Neuronal stem cell (in vitro differentiated cells): ENCODE data around the gene BIRC7.
A peak's percentile ranks its signal among the peaks of the same experiment; 100 is the strongest.

Experiments
- DNase-seq: peaks from one replicate; pipeline ENCODE4 v3.0.0-alpha.2; 2013; ENCODE audit warnings: low spot score
- H2AFZ ChIP-seq: one replicate; pipeline ENCODE4 v1.6.1; 2013; ENCODE audit warnings: mild to moderate bottlenecking, low read length, inconsistent platforms
- H2AK5ac ChIP-seq: 2 replicates; pipeline ENCODE4 v1.6.1; 2013; ENCODE audit warnings: low read depth, mild to moderate bottlenecking, inconsistent platforms, low read length, moderate library complexity, mixed read lengths
- H2BK120ac ChIP-seq: 2 replicates; pipeline ENCODE4 v1.6.1; 2013; ENCODE audit warnings: low read depth, mild to moderate bottlenecking, inconsistent platforms, low read length, moderate library complexity, mixed read lengths
- H2BK12ac ChIP-seq: one replicate; pipeline ENCODE4 v1.6.1; 2013; ENCODE audit warnings: low read length, inconsistent platforms
- H2BK15ac ChIP-seq: 2 replicates; pipeline ENCODE4 v1.6.1; 2013; ENCODE audit warnings: mild to moderate bottlenecking, low read length, inconsistent platforms, mixed read lengths
- H2BK5ac ChIP-seq: one replicate; pipeline ENCODE4 v1.6.1; 2013; ENCODE audit warnings: inconsistent platforms, mild to moderate bottlenecking, low read length, moderate library complexity
- H3K14ac ChIP-seq: one replicate; pipeline ENCODE4 v1.6.1; 2013; ENCODE audit warnings: low read length, inconsistent platforms
- H3K18ac ChIP-seq: 2 replicates; pipeline ENCODE4 v1.6.1; 2013; ENCODE audit warnings: low read length, inconsistent platforms
- H3K23ac ChIP-seq: 2 replicates; pipeline ENCODE4 v1.6.1; 2013; ENCODE audit warnings: low read depth, mild to moderate bottlenecking, mixed read lengths, low read length, inconsistent platforms; ENCODE audit not compliant: poor library complexity
- H3K27ac ChIP-seq: replicated peaks from 3 replicates; pipeline ENCODE4 v1.5.1; 2013; ENCODE audit warnings: low read length, inconsistent platforms
- H3K27me3 ChIP-seq, 3 experiments: 2 replicates each; pipeline ENCODE4 v1.6.1; 2013; ENCODE audit warnings: low read length in 3 of 3, mild to moderate bottlenecking in 2 of 3, inconsistent platforms in 1 of 3, low read depth in 1 of 3, mixed read lengths in 1 of 3, moderate library complexity in 1 of 3; ENCODE audit not compliant: control insufficient read depth in 3 of 3, insufficient read depth in 3 of 3
- H3K36me3 ChIP-seq, 2 donors: replicated peaks in 1 of 2; 2 replicates each; pipeline ENCODE4 v1.6.1; 2013; ENCODE audit warnings: low read length in 2 of 2; ENCODE audit not compliant: control insufficient read depth in 2 of 2, insufficient read depth in 2 of 2
- H3K4ac ChIP-seq: 2 replicates; pipeline ENCODE4 v1.6.1; 2013; ENCODE audit warnings: inconsistent platforms, mild to moderate bottlenecking, low read length, moderate library complexity
- H3K4me1 ChIP-seq, 2 donors: 1 replicate in 1 of 2; 2 replicates in 1 of 2; pipeline ENCODE4 v1.6.1; 2013; ENCODE audit warnings: low read length in 2 of 2, low read depth in 1 of 2; ENCODE audit not compliant: control insufficient read depth in 2 of 2, insufficient read depth in 1 of 2
- H3K4me2 ChIP-seq: one replicate; pipeline ENCODE4 v1.6.1; 2013; ENCODE audit warnings: mild to moderate bottlenecking, low read length, inconsistent platforms; ENCODE audit not compliant: insufficient read depth, poor library complexity, severe bottlenecking
- H3K4me3 ChIP-seq, 2 donors: 2 replicates each; pipeline ENCODE4 v1.5.1; 2013; ENCODE audit warnings: low read length in 2 of 2, mild to moderate bottlenecking in 2 of 2, inconsistent platforms in 1 of 2, moderate library complexity in 1 of 2
- H3K79me1 ChIP-seq: one replicate; pipeline ENCODE4 v1.6.1; 2013; ENCODE audit warnings: low read depth, mild to moderate bottlenecking, inconsistent platforms, low read length, moderate library complexity
- H3K9ac ChIP-seq: one replicate; pipeline ENCODE4 v1.6.1; 2013; ENCODE audit warnings: mild to moderate bottlenecking, low read depth, low read length, inconsistent platforms; ENCODE audit not compliant: poor library complexity
- H3K9me3 ChIP-seq, 2 donors: replicated peaks in 1 of 2; 2 replicates each; pipeline versions ENCODE3 to v1.6.1; 2013; ENCODE audit warnings: low read length in 2 of 2, mild to moderate bottlenecking in 2 of 2, inconsistent platforms in 1 of 2, low read depth in 1 of 2, mixed read lengths in 1 of 2, moderate library complexity in 1 of 2; ENCODE audit not compliant: control insufficient read depth in 2 of 2, insufficient read depth in 1 of 2
- H4K8ac ChIP-seq: one replicate; pipeline ENCODE4 v1.6.1; 2013; ENCODE audit warnings: low read depth, mild to moderate bottlenecking, inconsistent platforms, low read length, moderate library complexity
- H4K91ac ChIP-seq: one replicate; pipeline ENCODE4 v1.6.1; 2013; ENCODE audit warnings: low read length, low read depth, mild to moderate bottlenecking, inconsistent platforms; ENCODE audit not compliant: poor library complexity
- WGBS, 2 donors: extraction: QIAGEN DNeasy Blood & Tissue Kit; methylation state at CpG; one replicate each; pipeline ENCODE4 v1.1.7; 2013; ENCODE audit warnings: missing lambda C conversion rate in 2 of 2, mixed read lengths in 1 of 2; ENCODE audit not compliant: insufficient read length in 2 of 2, insufficient replicate concordance in 1 of 2; ENCODE audit errors: extremely low coverage in 2 of 2; 5-methylcytosine and 5-hydroxymethylcytosine counted together

The BIRC7 gene

DNA sequence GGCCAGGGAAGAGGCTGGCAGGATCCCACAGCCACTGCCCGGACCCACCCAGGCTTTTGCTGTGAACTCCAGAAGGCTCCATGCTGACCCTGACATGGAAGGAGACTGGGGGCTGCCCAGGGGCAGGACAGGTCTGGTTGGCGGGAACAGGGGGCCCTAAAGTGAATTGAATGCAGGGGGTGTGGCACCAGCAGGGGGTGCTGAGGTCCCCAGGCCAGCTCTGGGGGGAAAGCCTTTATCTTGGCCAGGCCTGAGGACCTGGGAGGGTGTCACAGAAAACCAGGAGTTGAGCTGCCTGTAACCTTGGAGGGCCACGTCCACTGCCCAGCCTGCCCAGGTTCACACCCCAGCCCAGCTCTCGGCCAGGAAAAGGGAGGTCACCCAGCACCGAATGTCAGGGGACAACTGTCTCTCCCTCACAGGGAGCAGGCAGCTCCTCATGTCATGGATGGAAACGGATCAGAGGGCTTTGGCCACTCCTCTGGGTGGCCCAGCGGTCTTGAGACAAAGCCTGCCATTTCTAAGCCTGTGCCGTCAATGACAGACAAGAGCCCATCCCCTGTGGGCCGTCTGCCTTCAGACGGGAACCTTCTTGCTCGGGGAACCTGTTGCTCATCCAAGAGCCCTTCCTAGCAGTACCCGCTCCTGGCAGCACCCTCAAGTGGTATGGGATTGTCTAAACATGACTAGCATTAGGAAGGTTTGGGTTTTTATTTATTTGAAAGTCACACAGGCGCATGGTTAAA, 16.8 kb upstream of the BIRC7 start:
- H2AFZ ChIP-seq: no peak overlapping the region
- H2BK15ac ChIP-seq: no peak overlapping the region
- peak overlapping the region; percentile 47 for H3K9ac ChIP-seq
- peaks cover 6 to 12% of the 10 kb centered on the region in 2 donors for H3K36me3 ChIP-seq
- H3K18ac ChIP-seq: no peak overlapping the region
- peaks cover 8 to 12% of the 10 kb centered on the region in 2 donors for H3K4me1 ChIP-seq
- H3K14ac ChIP-seq: no peak overlapping the region
- H3K4me3 ChIP-seq: no peak overlapping the region
- no peak overlapping the region for H2BK12ac ChIP-seq
- no peak overlapping the region for H3K4me2 ChIP-seq
- no peaks in the 10 kb centered on the region for H3K9me3 ChIP-seq
- peak overlapping the region; percentile 69 for H3K23ac ChIP-seq
- no peaks in the 10 kb centered on the region for H3K79me1 ChIP-seq
- H2BK5ac ChIP-seq: no peak overlapping the region
- no peak for DNase-seq
- no peak overlapping the region for H4K8ac ChIP-seq
- H3K4ac ChIP-seq: no peak overlapping the region
- peak overlapping the region; percentile 14 for H2BK120ac ChIP-seq
- no peak overlapping the region for H2AK5ac ChIP-seq
- no peak overlapping the region for H4K91ac ChIP-seq
- no peak overlapping the region for H3K27ac ChIP-seq
- WGBS, 2 donors: no CpG with 5 or more reads among the region's 13 CpGs
- H3K27me3 ChIP-seq: peaks cover 0 to 43% (median 4%) of the 10 kb centered on the region in 3 experiments

DNA sequence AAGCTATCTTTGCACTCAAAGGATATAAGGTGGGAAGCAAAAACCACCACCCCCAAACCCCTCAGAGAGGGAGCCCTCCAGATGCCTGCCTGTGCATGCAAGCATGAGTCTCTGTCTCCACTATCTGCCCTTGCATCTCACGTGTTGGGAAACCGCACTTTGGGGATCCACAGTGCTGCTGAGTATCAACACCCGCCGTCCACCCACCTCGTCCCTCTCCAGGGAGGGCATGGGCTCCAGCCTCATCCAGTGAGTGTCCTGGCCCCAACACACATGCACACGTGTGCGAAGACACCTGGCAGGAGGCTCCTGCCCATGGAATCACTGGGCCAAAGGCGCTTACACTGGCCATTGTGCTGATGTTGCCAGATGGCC, 16.3 kb upstream of the BIRC7 start:
- peaks cover 3 to 6% of the 10 kb centered on the region in 2 donors for H3K36me3 ChIP-seq
- H3K27me3 ChIP-seq: peaks cover 0 to 46% (median 4%) of the 10 kb centered on the region in 3 experiments
- no peak overlapping the region for H2BK12ac ChIP-seq
- H4K8ac ChIP-seq: no peak overlapping the region
- H3K4me3 ChIP-seq: no peak overlapping the region
- H3K14ac ChIP-seq: no peak overlapping the region
- H3K9me3 ChIP-seq: no peaks in the 10 kb centered on the region
- DNase-seq: no peak
- no peak overlapping the region for H2BK5ac ChIP-seq
- H2AK5ac ChIP-seq: no peak overlapping the region
- H3K4me2 ChIP-seq: no peak overlapping the region
- no peak overlapping the region for H3K4ac ChIP-seq
- peak overlapping the region; percentile 11 for H3K23ac ChIP-seq
- H3K18ac ChIP-seq: no peak overlapping the region
- no CpG with 5 or more reads among the region's 8 CpGs for WGBS, 2 donors
- H2BK15ac ChIP-seq: no peak overlapping the region
- no peak overlapping the region for H2AFZ ChIP-seq
- H3K4me1 ChIP-seq: peaks cover 12 to 17% of the 10 kb centered on the region in 2 donors
- no peak overlapping the region for H4K91ac ChIP-seq
- H3K9ac ChIP-seq: peak overlapping the region; percentile 31
- no peak overlapping the region for H2BK120ac ChIP-seq
- H3K27ac ChIP-seq: no peak overlapping the region
- no peaks in the 10 kb centered on the region for H3K79me1 ChIP-seq

- no peaks in the 10 kb centered on the region for H3K9me3 ChIP-seq
- peak overlapping the region in 1 of 2 donors; percentile 41 for H3K4me3 ChIP-seq
- peak overlapping the region; percentile 92 for H3K23ac ChIP-seq
- no peak overlapping the region for H3K4me2 ChIP-seq
- peaks cover 0 to 46% (median 4%) of the 10 kb centered on the region in 3 experiments for H3K27me3 ChIP-seq
- H3K18ac ChIP-seq: peak overlapping the region; percentile 69
- H3K79me1 ChIP-seq: no peaks in the 10 kb centered on the region
- peak overlapping the region; percentile 79 for H3K9ac ChIP-seq
- no CpG with 5 or more reads among the region's 25 CpGs for WGBS, 2 donors
- H3K4ac ChIP-seq: no peak overlapping the region
- no peak overlapping the region for H2BK12ac ChIP-seq
- H3K14ac ChIP-seq: peak overlapping the region; percentile 97
- H3K4me1 ChIP-seq: peaks cover 13 to 15% of the 10 kb centered on the region in 2 donors
- H2BK5ac ChIP-seq: no peak overlapping the region
- H2AFZ ChIP-seq: no peak overlapping the region
- H2BK15ac ChIP-seq: peak overlapping the region; percentile 49
- peak overlapping the region; percentile 82 for H2AK5ac ChIP-seq
- no peak overlapping the region for H4K91ac ChIP-seq
- peaks cover 0 to under 1% of the 10 kb centered on the region in 2 donors for H3K36me3 ChIP-seq
- no peak for DNase-seq
- H3K27ac ChIP-seq: no peak overlapping the region
- H2BK120ac ChIP-seq: peak overlapping the region; percentile 32
- peak overlapping the region; percentile 70 for H4K8ac ChIP-seq
Measured at GRCh38 chr20:63219866-63220521, 15.7 kb upstream of the BIRC7 start.

DNA sequence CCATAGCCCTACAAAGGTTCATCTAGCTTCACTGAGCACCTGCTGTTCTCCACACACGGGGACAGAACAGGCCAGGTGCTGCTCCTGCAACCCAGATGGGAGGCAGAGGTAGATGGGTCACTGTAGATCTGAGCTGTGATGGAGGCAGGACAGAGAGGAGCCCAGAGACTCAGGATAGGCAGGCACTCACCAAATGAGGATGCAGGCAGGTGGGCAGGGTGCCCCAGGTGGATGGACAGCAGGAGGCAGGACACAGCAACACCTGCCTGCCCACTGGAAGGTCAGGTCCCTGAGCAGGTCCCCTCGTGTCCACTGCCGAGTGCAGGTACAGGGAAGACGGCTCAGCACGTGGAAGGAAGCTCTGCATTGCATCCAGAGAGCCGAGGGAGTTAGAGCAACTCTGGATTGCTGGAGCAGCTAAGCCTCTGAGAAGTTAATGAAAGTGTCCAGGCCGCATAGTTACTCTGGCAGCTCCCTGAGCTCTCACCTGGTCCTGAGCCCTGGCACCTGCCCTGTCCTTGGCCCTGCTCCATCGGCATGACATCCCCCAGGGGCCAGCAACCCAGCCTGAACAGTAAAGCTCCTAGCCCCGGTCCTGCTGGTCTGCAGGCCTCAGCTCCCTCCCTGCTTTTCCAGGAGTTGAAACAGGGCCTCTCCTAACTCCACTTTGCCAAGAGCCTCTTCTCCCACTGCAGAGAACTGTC, 14.9 kb upstream of the BIRC7 start:
- Histone ChIP-seq H3K4me1 (peaks cover 11 to 14% of the 10 kb centered on the region in 2 donors), H3K36me3 (no peaks in the 10 kb centered on the region), H2BK15ac (no peak overlapping the region), H3K18ac (no peak overlapping the region), H3K14ac (no peak overlapping the region), H2AK5ac (peak overlapping the region; percentile 93), H3K79me1 (no peaks in the 10 kb centered on the region), H2AFZ (no peak overlapping the region), H2BK120ac (no peak overlapping the region), H3K9ac (no peak overlapping the region), H4K8ac (no peak overlapping the region), H3K27me3 (peaks cover 0 to 46% (median 4%) of the 10 kb centered on the region in 3 experiments), H2BK12ac (peak overlapping the region; percentile 1), H3K4me2 (no peak overlapping the region), H3K9me3 (no peaks in the 10 kb centered on the region), H3K4me3 (no peak overlapping the region), H3K27ac (no peak overlapping the region), H4K91ac (no peak overlapping the region), H3K23ac (no peak overlapping the region), H3K4ac (no peak overlapping the region), H2BK5ac (no peak overlapping the region)
- DNase-seq: no peak
- no CpG with 5 or more reads among the region's 9 CpGs for WGBS, 2 donors
